Measurements from ENCODE around the gene SESTD1. TPM values are rescaled to one million over a fixed set of nuclear protein-coding genes. Genes with fewer than 3 reads are reported as not detected.

SESTD1 gene
- total and polyA plus RNA-seq, 7 experiments from 2014 or later = 1.2 to 23.2 (median 7.8) TPM

GRCh38 chr2:179186126-179186525 is 78.5 kb downstream of the SESTD1 start:
- Mint-ChIP-seq H3K4me1 (peaks cover 0 to 3% (median 0%) of the 10 kb centered on the region in 7 donors), H3K4me3 (no peak overlapping the region), H3K27ac (no peak overlapping the region), H3K27me3 (no peaks in the 10 kb centered on the region), H3K36me3 (peaks cover 4 to 26% (median 8%) of the 10 kb centered on the region in 5 donors), H3K9me3 (peaks cover 0 to 23% (median 0%) of the 10 kb centered on the region in 11 donors)
- intact Hi-C loops (cut with micrococcal nuclease) = no loop called here
- H3K27me3 ChIP-seq (ENCODE audit: control insufficient read depth in 2 of 2, insufficient read depth in 2 of 2, low read length in 2 of 2) = no peaks in the 10 kb centered on the region
- ChIA-PET POLR2A (no interaction called here), CTCF (no interaction called here)
- DNase-seq = no peak
- no peak for ATAC-seq
- H3K27ac ChIP-seq (ENCODE audit: low read depth, low read length) = no peak overlapping the region
- H3K4me1 ChIP-seq (ENCODE audit: control insufficient read depth in 2 of 2, insufficient read depth in 2 of 2, low read length in 2 of 2) = no peaks in the 10 kb centered on the region
- H3K36me3 ChIP-seq (ENCODE audit: control insufficient read depth in 2 of 3, insufficient read depth in 3 of 3, low read length in 3 of 3) = no peaks in the 10 kb centered on the region
- no peak overlapping the region for H3K4me3 ChIP-seq (ENCODE audit: low read length)
- H3K9me3 ChIP-seq (ENCODE audit: control insufficient read depth in 2 of 3, low read length in 3 of 3) = no peaks in the 10 kb centered on the region

- Mint-ChIP-seq H3K4me3 (no peak overlapping the region), H3K9me3 (peaks cover 0 to 22% (median 0%) of the 10 kb centered on the region in 11 donors), H3K27ac (no peak overlapping the region), H3K36me3 (peaks cover 7 to 27% (median 8%) of the 10 kb centered on the region in 5 donors), H3K27me3 (peaks cover 0 to 3% (median 0%) of the 10 kb centered on the region in 5 donors), H3K4me1 (peaks cover 0 to 7% (median 0%) of the 10 kb centered on the region in 7 donors)
- Histone ChIP-seq H3K9me3 (ENCODE audit: control insufficient read depth in 2 of 3, low read length in 3 of 3) (no peaks in the 10 kb centered on the region), H3K4me3 (ENCODE audit: low read length) (no peak overlapping the region), H3K27ac (ENCODE audit: low read depth, low read length) (no peak overlapping the region), H3K36me3 (ENCODE audit: control insufficient read depth in 2 of 3, insufficient read depth in 3 of 3, low read length in 3 of 3) (no peaks in the 10 kb centered on the region), H3K4me1 (ENCODE audit: control insufficient read depth in 2 of 2, insufficient read depth in 2 of 2, low read length in 2 of 2) (no peaks in the 10 kb centered on the region), H3K27me3 (ENCODE audit: control insufficient read depth in 2 of 2, insufficient read depth in 2 of 2, low read length in 2 of 2) (no peaks in the 10 kb centered on the region)
- POLR2A ChIA-PET = no interaction called here
- no peak for ATAC-seq
- CTCF ChIA-PET = no interaction called here
- no peak for DNase-seq
- intact Hi-C loops (cut with micrococcal nuclease) = no loop called here
Observed at GRCh38 chr2:179184610-179185009, 80.0 kb downstream of the SESTD1 start.

DNA sequence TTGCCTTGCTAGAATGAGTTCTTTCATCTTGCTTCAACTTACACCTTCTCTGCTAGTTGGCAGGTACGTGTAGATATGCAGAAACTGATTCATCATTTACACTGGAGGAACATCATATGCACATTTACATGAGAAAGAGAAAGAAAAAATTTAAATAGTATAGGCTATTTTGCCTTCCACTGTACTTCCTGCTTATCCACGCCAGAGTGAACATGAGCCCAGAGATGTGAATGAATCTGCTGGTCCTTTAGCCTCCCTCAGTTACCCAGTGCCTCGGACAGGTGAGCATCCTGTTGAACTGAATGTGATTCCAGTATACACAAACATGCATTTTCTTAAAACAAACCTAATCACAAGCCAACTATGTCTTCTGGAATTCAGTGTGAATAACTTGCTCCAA is 83.6 kb downstream of the SESTD1 start:
- Histone ChIP-seq H3K9me3 (ENCODE audit: control insufficient read depth in 2 of 3, low read length in 3 of 3) (no peaks in the 10 kb centered on the region), H3K36me3 (ENCODE audit: control insufficient read depth in 2 of 3, insufficient read depth in 3 of 3, low read length in 3 of 3) (no peaks in the 10 kb centered on the region), H3K27ac (ENCODE audit: low read depth, low read length) (no peak overlapping the region), H3K4me1 (ENCODE audit: control insufficient read depth in 2 of 2, insufficient read depth in 2 of 2, low read length in 2 of 2) (no peaks in the 10 kb centered on the region), H3K4me3 (ENCODE audit: low read length) (no peak overlapping the region), H3K27me3 (ENCODE audit: control insufficient read depth in 2 of 2, insufficient read depth in 2 of 2, low read length in 2 of 2) (no peaks in the 10 kb centered on the region)
- ChIA-PET POLR2A (no interaction called here), CTCF (interaction anchor here (1.1 to 1.5 kb wide), 2 partner anchors 12 to 260 kb away, joined by 3 to 5 read pairs; no protein-coding TSS in a partner anchor)
- H3K27me3 Mint-ChIP-seq = peaks cover 0 to 5% (median 0%) of the 10 kb centered on the region in 5 donors
- H3K4me1 Mint-ChIP-seq = peaks cover 0 to 7% (median 0%) of the 10 kb centered on the region in 7 donors
- DNase-seq = no peak
- H3K4me3 Mint-ChIP-seq = no peak overlapping the region
- peaks cover 0 to 3% (median 0%) of the 10 kb centered on the region in 11 donors for H3K9me3 Mint-ChIP-seq
- no peak overlapping the region for H3K27ac Mint-ChIP-seq
- ATAC-seq = no peak
- peaks cover 0 to 13% (median 0%) of the 10 kb centered on the region in 5 donors for H3K36me3 Mint-ChIP-seq
- intact Hi-C loops (cut with micrococcal nuclease) = no loop called here

DNA sequence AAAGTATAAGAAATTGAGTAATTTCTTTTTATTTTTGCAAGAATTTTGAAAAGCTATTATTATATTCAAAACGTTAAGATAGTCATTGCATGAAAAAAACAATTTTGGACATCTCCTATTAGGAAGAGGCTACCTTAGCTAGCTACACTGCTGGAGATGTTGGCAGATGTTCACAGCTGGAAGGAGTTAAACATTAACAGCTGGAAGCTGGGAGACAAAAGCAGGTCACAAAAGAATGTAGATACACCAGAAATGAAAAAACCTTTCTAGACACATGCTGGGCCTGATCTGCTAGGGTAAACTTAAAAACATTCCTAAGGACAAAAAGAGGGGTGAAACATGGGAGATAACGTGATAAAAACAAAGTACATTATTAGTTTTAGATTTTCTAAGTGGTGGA is 84.4 kb downstream of the SESTD1 start:
- Histone ChIP-seq H3K4me1 (ENCODE audit: control insufficient read depth in 2 of 2, insufficient read depth in 2 of 2, low read length in 2 of 2) (no peaks in the 10 kb centered on the region), H3K27me3 (ENCODE audit: control insufficient read depth in 2 of 2, insufficient read depth in 2 of 2, low read length in 2 of 2) (no peaks in the 10 kb centered on the region), H3K36me3 (ENCODE audit: control insufficient read depth in 2 of 3, insufficient read depth in 3 of 3, low read length in 3 of 3) (no peaks in the 10 kb centered on the region), H3K9me3 (ENCODE audit: control insufficient read depth in 2 of 3, low read length in 3 of 3) (no peaks in the 10 kb centered on the region), H3K27ac (ENCODE audit: low read depth, low read length) (no peak overlapping the region), H3K4me3 (ENCODE audit: low read length) (no peak overlapping the region)
- ATAC-seq (no peak), DNase-seq (no peak)
- Mint-ChIP-seq H3K27me3 (peaks cover 0 to 5% (median 0%) of the 10 kb centered on the region in 5 donors), H3K4me1 (peaks cover 0 to 7% (median 0%) of the 10 kb centered on the region in 7 donors), H3K27ac (no peak overlapping the region), H3K36me3 (peaks cover 0 to 13% (median 0%) of the 10 kb centered on the region in 5 donors), H3K4me3 (no peak overlapping the region), H3K9me3 (peaks cover 0 to 3% (median 0%) of the 10 kb centered on the region in 11 donors)
- POLR2A ChIA-PET = no interaction called here
- intact Hi-C loops (cut with micrococcal nuclease) = no loop called here
- CTCF ChIA-PET = no interaction called here

DNA sequence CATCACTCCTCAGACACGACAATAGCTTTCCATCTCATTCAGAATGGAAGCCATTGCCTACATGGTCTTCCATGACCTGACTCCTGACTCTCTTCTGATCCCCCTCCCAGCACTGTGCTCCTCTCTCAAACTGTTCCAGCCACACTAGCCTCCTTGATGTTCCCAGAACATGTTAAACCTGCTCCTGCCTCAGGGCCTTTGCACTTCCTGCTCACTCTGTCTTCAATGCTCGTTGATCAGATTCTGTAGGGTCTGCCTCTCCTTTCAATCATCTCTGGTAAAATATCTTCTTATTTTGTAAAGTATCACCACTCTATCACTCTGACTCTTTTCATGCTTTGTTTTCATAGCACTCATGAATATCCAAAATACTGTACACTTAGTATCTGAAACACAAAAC is 84.9 kb downstream of the SESTD1 start:
- ATAC-seq (no peak), DNase-seq (no peak)
- intact Hi-C loops (cut with micrococcal nuclease) = no loop called here
- Histone ChIP-seq H3K36me3 (ENCODE audit: control insufficient read depth in 2 of 3, insufficient read depth in 3 of 3, low read length in 3 of 3) (no peaks in the 10 kb centered on the region), H3K4me1 (ENCODE audit: control insufficient read depth in 2 of 2, insufficient read depth in 2 of 2, low read length in 2 of 2) (no peaks in the 10 kb centered on the region), H3K27ac (ENCODE audit: low read depth, low read length) (no peak overlapping the region), H3K27me3 (ENCODE audit: control insufficient read depth in 2 of 2, insufficient read depth in 2 of 2, low read length in 2 of 2) (no peaks in the 10 kb centered on the region), H3K9me3 (ENCODE audit: control insufficient read depth in 2 of 3, low read length in 3 of 3) (no peaks in the 10 kb centered on the region), H3K4me3 (ENCODE audit: low read length) (no peak overlapping the region)
- ChIA-PET CTCF (no interaction called here), POLR2A (no interaction called here)
- peaks cover 0 to 13% (median 0%) of the 10 kb centered on the region in 5 donors for H3K36me3 Mint-ChIP-seq
- peaks cover 0 to 5% (median 0%) of the 10 kb centered on the region in 5 donors for H3K27me3 Mint-ChIP-seq
- H3K4me1 Mint-ChIP-seq = peaks cover 0 to 7% (median 0%) of the 10 kb centered on the region in 7 donors
- no peak overlapping the region for H3K4me3 Mint-ChIP-seq
- peaks cover 0 to 3% (median 0%) of the 10 kb centered on the region in 11 donors for H3K9me3 Mint-ChIP-seq
- H3K27ac Mint-ChIP-seq = no peak overlapping the region

DNA sequence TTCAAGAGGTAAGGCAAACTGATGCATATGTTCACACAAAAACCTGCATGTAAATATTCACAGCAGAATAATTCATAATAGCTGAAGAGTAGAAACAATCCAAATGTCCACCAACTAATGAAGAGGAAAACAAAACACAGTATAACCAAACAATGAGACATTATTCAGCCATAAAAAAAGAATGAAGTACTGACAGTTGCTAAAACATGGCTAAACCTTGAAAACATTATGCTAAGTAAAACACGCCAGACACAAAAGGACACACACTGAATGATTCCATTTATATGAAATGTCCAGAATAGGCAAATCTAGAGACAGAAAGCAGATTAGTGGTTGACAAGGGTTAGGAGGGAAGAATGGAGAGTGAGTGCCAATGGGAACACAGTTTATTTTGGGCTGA is 86.9 kb downstream of the SESTD1 start:
- no peaks in the 10 kb centered on the region for H3K4me1 ChIP-seq (ENCODE audit: control insufficient read depth in 2 of 2, insufficient read depth in 2 of 2, low read length in 2 of 2)
- no peak for DNase-seq
- H3K27me3 ChIP-seq (ENCODE audit: control insufficient read depth in 2 of 2, insufficient read depth in 2 of 2, low read length in 2 of 2) = no peaks in the 10 kb centered on the region
- H3K9me3 ChIP-seq (ENCODE audit: control insufficient read depth in 2 of 3, low read length in 3 of 3) = no peaks in the 10 kb centered on the region
- H3K27ac Mint-ChIP-seq = no peak overlapping the region
- peaks cover 0 to 6% (median 0%) of the 10 kb centered on the region in 7 donors for H3K4me1 Mint-ChIP-seq
- POLR2A ChIA-PET = no interaction called here
- CTCF ChIA-PET = no interaction called here
- ATAC-seq = no peak
- H3K27ac ChIP-seq (ENCODE audit: low read depth, low read length) = no peak overlapping the region
- peaks cover 0 to 3% (median 0%) of the 10 kb centered on the region in 11 donors for H3K9me3 Mint-ChIP-seq
- H3K4me3 ChIP-seq (ENCODE audit: low read length) = no peak overlapping the region
- peaks cover 0 to 5% (median 0%) of the 10 kb centered on the region in 5 donors for H3K27me3 Mint-ChIP-seq
- H3K36me3 ChIP-seq (ENCODE audit: control insufficient read depth in 2 of 3, insufficient read depth in 3 of 3, low read length in 3 of 3) = no peaks in the 10 kb centered on the region
- intact Hi-C loops (cut with micrococcal nuclease) = no loop called here
- H3K36me3 Mint-ChIP-seq = peaks cover 0 to 13% (median 0%) of the 10 kb centered on the region in 5 donors
- no peak overlapping the region for H3K4me3 Mint-ChIP-seq

DNA sequence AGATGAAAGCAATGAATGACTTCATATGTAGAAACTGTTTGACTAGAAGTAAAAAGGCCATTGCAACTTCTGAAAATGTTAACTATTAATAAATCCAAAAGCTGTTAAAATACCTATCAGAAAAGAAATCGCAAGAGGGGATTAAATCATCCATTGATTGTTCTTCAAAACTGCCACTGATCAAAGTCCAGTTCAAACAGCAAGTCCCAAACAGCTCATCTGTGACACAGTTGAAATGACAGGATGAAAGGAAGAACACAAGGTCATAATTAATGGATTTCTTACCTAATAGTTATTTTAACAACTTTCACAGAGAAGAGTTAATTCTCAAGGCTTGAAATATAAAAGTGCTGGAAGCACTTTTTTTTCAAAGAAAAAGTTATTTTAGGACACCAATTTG is 90.4 kb downstream of the SESTD1 start:
- no peak overlapping the region for H3K27ac ChIP-seq (ENCODE audit: low read depth, low read length)
- ChIA-PET POLR2A (no interaction called here), CTCF (no interaction called here)
- H3K9me3 Mint-ChIP-seq = no peaks in the 10 kb centered on the region
- H3K4me3 Mint-ChIP-seq = no peak overlapping the region
- H3K27me3 ChIP-seq (ENCODE audit: control insufficient read depth in 2 of 2, insufficient read depth in 2 of 2, low read length in 2 of 2) = no peaks in the 10 kb centered on the region
- DNase-seq = no peak
- no peaks in the 10 kb centered on the region for H3K4me1 Mint-ChIP-seq
- no peak for ATAC-seq
- H3K27ac Mint-ChIP-seq = no peak overlapping the region
- intact Hi-C loops (cut with micrococcal nuclease) = no loop called here
- no peaks in the 10 kb centered on the region for H3K9me3 ChIP-seq (ENCODE audit: control insufficient read depth in 2 of 3, low read length in 3 of 3)
- peaks cover 0 to 4% (median 0%) of the 10 kb centered on the region in 5 donors for H3K36me3 Mint-ChIP-seq
- H3K27me3 Mint-ChIP-seq = no peaks in the 10 kb centered on the region
- no peak overlapping the region for H3K4me3 ChIP-seq (ENCODE audit: low read length)
- no peaks in the 10 kb centered on the region for H3K4me1 ChIP-seq (ENCODE audit: control insufficient read depth in 2 of 2, insufficient read depth in 2 of 2, low read length in 2 of 2)
- no peaks in the 10 kb centered on the region for H3K36me3 ChIP-seq (ENCODE audit: control insufficient read depth in 2 of 3, insufficient read depth in 3 of 3, low read length in 3 of 3)

Data from naive thymus-derived CD4-positive, alpha-beta T cell (primary cell).